ENCODE results near the gene HRCT1.

The HRCT1 gene

DNA sequence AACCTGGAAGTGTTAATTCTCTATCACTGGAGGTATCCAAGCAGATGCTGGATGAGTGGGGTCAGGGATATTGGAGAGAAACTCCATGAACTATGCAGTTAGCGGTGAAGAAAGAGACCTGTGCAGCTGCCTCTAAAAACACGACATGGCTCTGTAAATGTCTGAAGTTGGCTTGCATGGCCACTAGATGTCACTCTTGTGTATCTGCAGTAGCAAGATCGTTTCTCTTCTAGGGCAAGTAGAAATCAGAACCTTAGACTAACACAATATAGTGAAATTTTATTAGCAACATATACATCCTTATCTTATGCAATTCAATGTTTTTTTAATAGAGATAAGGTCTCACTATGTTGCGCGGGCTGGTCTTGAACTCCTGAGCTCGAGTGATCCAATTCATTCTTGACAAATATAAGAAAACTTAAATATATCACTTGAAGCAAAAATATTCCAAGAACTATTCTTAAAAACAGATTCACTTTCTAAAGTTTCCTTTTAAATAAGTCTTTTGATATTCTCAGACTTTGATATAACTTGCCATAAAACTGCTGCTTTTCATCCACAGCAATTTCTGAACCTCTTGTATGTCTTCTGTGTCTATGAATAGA lies 49.0 kb downstream of the HRCT1 start:
- no peak for TF ChIP-seq Cebpa-rat (IDR thresholded peaks at IDR 0.05)
- no peak overlapping the region for H3K4me2 ChIP-seq
- H3K4me1 ChIP-seq: no peaks in the 10 kb centered on the region
- no peak overlapping the region for H3K27ac ChIP-seq
- no peaks in the 10 kb centered on the region for H3K27me3 ChIP-seq
- H3K9ac ChIP-seq: no peak overlapping the region
- no peaks in the 10 kb centered on the region for H3K36me3 ChIP-seq
- H3K4me3 ChIP-seq: no peak overlapping the region
- no peaks in the 10 kb centered on the region for H3K9me3 ChIP-seq
- no peaks in the 10 kb centered on the region for H4K20me1 ChIP-seq

DNA sequence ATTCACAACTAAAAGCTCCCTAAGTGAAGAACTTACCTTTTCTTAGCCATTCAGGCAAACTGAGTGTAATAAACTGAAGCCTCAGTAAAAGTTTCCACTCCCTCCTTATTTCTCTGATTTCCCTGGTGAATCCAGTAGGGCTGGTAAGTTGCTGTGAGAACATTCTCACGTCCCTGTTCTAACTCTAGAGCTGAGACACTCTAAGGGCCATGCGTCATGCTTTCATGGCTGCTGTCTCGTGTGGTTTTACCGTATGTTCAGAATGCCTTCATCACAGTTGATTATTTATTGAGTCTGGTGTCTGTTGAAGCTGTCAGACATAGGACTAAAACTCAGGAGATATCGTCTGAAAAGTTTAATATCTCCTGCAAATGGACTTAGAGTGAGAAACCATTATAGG lies 50.6 kb downstream of the HRCT1 start:
- H3K4me1 ChIP-seq: no peaks in the 10 kb centered on the region
- H3K9ac ChIP-seq: no peak overlapping the region
- no peak overlapping the region for H3K4me2 ChIP-seq
- H3K27me3 ChIP-seq: no peaks in the 10 kb centered on the region
- H3K9me3 ChIP-seq: no peaks in the 10 kb centered on the region
- no peak overlapping the region for H3K4me3 ChIP-seq
- no peak for TF ChIP-seq Cebpa-rat (IDR thresholded peaks at IDR 0.05)
- no peak overlapping the region for H3K27ac ChIP-seq
- no peaks in the 10 kb centered on the region for H3K36me3 ChIP-seq
- no peaks in the 10 kb centered on the region for H4K20me1 ChIP-seq
